ENCODE results near the gene RIPK1. TPM values are rescaled to one million over a fixed set of nuclear protein-coding genes. Genes with fewer than 3 reads are reported as not detected.
"Not testable (repeated sequence)": the region's sequence is repeated elsewhere in the genome, so short reads cannot be mapped to it uniquely, and the experiment has no call there.

RIPK1 gene
- total RNA-seq, 1 donor from 2014 or later, result 4.9 TPM

DNA sequence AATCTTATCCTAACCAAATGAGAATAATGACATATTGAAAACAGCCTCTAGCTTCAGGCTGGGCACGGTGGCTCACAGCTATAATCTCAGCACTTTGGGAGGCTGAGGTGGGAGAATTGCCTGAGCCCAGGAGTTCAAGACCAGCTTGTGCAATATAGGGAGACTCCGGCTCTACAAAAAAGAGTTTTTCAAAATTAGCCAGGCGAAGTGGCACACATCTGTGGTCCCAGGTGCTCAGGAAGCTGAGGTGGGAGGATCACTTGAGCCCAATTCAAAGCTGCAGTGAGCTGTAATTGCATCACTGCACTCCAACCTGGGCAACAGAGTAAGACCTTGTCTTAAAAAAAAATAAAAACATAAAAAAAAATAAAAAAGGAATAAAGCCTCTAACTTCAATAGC, 84.4 kb downstream of the RIPK1 start:
- peaks cover 3% of the 10 kb centered on the region for H3K4me1 ChIP-seq
- peaks cover 6% of the 10 kb centered on the region for H3K36me3 ChIP-seq
- H3K9me3 ChIP-seq (ENCODE audit: low read depth), result no peaks in the 10 kb centered on the region
- H3K9ac ChIP-seq, result no peak overlapping the region
- no peak overlapping the region for H3K4me3 Mint-ChIP-seq
- no peak overlapping the region for H3K4me3 ChIP-seq
- no peaks in the 10 kb centered on the region for H3K27me3 ChIP-seq
- no peak overlapping the region for H3K27ac ChIP-seq
- H3F3A ChIP-seq (ENCODE audit: low read depth), result peaks cover 20% of the 10 kb centered on the region
- no peaks in the 10 kb centered on the region for H3K9me3 Mint-ChIP-seq
- peaks cover 46% of the 10 kb centered on the region for H3K36me3 Mint-ChIP-seq
- H3K4me2 ChIP-seq, result no peak overlapping the region
- H2AFZ ChIP-seq (replicated peaks), result no peak overlapping the region
- H3K27me3 Mint-ChIP-seq (ENCODE audit: insufficient read depth, low read depth), result peaks cover 5% of the 10 kb centered on the region
- H3K79me2 ChIP-seq (ENCODE audit: low read depth), result peaks cover 5% of the 10 kb centered on the region
- H3K4me1 Mint-ChIP-seq, result peaks cover 33% of the 10 kb centered on the region
- no peak overlapping the region for H3K27ac Mint-ChIP-seq
- H4K20me1 ChIP-seq (ENCODE audit: low read depth), result peaks cover 5% of the 10 kb centered on the region
- no peak for DNase-seq (ENCODE audit: low spot score)
- TF ChIP-seq EZH2 (IDR thresholded peaks at IDR 0.05), result no peak
- TF ChIP-seq EZH2phosphoT487 (IDR thresholded peaks at IDR 0.05), result no peak
- TF ChIP-seq, protein P1, sequence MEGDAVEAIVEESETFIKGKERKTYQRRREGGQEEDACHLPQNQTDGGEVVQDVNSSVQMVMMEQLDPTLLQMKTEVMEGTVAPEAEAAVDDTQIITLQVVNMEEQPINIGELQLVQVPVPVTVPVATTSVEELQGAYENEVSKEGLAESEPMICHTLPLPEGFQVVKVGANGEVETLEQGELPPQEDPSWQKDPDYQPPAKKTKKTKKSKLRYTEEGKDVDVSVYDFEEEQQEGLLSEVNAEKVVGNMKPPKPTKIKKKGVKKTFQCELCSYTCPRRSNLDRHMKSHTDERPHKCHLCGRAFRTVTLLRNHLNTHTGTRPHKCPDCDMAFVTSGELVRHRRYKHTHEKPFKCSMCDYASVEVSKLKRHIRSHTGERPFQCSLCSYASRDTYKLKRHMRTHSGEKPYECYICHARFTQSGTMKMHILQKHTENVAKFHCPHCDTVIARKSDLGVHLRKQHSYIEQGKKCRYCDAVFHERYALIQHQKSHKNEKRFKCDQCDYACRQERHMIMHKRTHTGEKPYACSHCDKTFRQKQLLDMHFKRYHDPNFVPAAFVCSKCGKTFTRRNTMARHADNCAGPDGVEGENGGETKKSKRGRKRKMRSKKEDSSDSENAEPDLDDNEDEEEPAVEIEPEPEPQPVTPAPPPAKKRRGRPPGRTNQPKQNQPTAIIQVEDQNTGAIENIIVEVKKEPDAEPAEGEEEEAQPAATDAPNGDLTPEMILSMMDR (IDR thresholded peaks at IDR 0.05), result no peak

DNA sequence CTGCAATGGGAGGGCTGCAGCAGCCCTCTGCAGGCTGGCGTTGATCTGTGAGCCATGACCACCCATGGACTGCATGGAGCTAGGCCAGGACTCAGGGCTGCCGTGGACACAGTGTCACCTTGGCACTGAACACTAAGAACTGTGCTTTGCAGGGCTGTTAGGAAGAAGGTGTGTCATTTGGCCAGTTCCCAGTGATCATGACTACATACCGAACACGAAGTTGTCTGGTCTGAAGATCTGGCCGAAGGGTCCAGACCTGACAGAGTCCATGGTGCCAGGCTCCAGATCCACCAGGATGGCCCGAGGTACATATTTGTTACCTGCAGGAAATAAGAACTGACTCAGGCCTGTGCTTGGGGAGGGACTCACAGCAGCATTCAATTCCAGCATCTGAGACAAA, 87.1 kb downstream of the RIPK1 start:
- not testable (repeated sequence) for H3K9me3 Mint-ChIP-seq; H3K27me3 ChIP-seq; H3K4me3 ChIP-seq; H3K27me3 Mint-ChIP-seq (ENCODE audit: insufficient read depth, low read depth); H3K9ac ChIP-seq; H3K79me2 ChIP-seq (ENCODE audit: low read depth); H3K9me3 ChIP-seq (ENCODE audit: low read depth); H2AFZ ChIP-seq (replicated peaks); H3K36me3 ChIP-seq; H3K4me2 ChIP-seq; H3K27ac Mint-ChIP-seq; H3K27ac ChIP-seq; DNase-seq (ENCODE audit: low spot score)
- Mint-ChIP-seq H3K4me3 (peak overlapping the region; percentile 98), H3K4me1 (peaks cover 46% of the 10 kb centered on the region), H3K36me3 (peaks cover 35% of the 10 kb centered on the region)
- H4K20me1 ChIP-seq (ENCODE audit: low read depth), result peaks cover 12% of the 10 kb centered on the region
- H3F3A ChIP-seq (ENCODE audit: low read depth), result peaks cover 45% of the 10 kb centered on the region
- peaks cover 26% of the 10 kb centered on the region for H3K4me1 ChIP-seq

DNA sequence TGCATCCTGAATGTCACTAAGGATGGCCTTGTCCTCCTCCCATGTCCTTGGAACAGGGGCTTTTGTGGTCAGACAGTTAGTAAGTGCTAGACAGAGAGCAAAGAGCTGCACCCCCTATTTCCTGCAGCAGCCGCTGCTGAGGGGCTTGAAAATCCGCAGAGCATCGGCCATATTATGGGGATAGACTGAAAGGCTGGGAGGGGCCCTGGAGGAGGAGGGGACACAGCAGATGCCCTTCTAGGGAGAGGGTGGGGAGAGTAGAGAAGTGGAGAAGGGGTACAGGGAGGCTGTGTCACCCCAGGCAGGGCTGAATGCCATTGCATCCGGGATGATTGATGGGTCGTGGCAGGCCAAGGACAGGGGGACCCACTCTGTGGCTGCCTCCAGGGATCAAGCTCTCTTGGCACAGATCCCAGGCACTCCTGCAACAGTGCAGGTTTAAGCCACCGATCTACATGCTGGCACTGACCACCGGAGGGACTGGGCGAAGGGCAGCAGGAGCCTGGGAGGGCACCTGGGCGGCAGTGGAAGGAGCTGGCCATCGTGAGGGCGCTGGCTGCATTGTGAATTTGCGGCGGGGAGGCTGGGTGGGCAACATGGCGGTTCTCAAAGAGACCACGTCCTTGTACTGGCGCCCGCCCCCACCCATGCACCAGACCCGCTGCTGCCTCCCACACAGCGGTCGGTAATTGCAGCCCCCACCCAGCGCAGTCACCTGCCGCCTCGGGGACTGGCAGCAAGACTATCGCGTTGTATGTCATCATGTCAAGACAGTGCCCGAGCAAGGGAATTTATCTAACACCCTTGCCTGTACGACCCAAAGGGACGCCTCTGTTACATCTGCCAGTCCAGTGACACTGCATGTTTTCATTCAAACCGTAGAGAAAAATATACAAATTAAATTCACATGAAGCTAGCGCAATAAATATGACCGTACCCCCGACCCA, 88.2 kb downstream of the RIPK1 start:
- not testable (repeated sequence) for H3K36me3 ChIP-seq; H3K9me3 Mint-ChIP-seq; H3K27ac ChIP-seq; H3K27me3 Mint-ChIP-seq (ENCODE audit: insufficient read depth, low read depth); H3K9me3 ChIP-seq (ENCODE audit: low read depth); H3K9ac ChIP-seq; H3K27me3 ChIP-seq; H3K79me2 ChIP-seq (ENCODE audit: low read depth)
- peak; percentile 39 for DNase-seq (ENCODE audit: low spot score)
- Histone ChIP-seq H4K20me1 (ENCODE audit: low read depth) (peaks cover 12% of the 10 kb centered on the region), H3K4me2 (peak overlapping the region; percentile 100), H3K4me1 (peaks cover 37% of the 10 kb centered on the region), H3K4me3 (peak overlapping the region; percentile 91), H3F3A (ENCODE audit: low read depth) (peaks cover 51% of the 10 kb centered on the region), H2AFZ (replicated peaks) (peak overlapping the region; percentile 93)
- Mint-ChIP-seq H3K27ac (peak overlapping the region; percentile 96), H3K36me3 (peaks cover 27% of the 10 kb centered on the region), H3K4me3 (peak overlapping the region; percentile 98), H3K4me1 (peaks cover 50% of the 10 kb centered on the region)

DNA sequence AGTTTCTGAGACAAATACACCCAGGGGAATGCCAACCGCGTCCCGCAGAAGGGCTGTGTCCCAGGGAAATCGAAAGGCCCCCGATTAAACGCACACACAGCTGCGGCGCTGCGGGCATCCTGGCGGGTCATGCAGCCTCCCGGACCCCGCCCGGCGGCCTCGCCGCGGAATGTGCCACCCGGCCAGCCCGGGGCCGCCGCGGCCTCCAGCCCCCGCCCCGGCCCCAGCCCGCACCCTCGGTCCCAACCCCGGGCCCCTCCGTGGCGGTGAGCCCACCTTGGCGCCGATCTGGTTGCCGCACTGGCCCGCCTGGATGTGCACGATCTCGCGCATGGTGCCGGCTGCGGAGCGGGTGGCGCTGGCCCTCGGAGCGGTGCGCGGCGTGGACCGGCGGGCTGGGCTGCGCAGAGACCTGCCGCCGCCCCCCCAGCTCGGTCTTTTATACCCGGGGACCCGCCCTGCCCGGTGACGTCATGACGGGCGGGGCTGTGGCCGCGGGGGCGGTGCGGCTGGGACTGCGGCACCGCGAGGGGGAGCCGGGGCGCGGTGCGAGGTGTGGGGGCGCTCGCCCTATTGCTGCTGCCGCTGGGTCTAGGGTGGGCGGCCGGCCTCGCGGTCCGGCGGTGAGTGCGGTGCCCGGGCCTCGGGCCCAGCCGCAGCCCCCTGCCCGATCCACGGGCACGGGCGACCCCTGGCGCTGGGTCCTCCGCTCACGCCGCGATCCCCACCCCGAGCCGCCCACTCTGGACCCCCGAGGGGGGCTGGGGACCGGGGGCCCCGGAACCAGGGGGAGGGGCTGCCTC, 89.0 kb downstream of the RIPK1 start, which contains the start of gene TUBB2A:
Gene TUBB2A, minus strand, starts transcription at position 414 of the 803 bp plus-strand sequence. Its CDS starts 81 bp downstream, at position 333.
- peaks cover 54% of the 10 kb centered on the region for H3K4me1 Mint-ChIP-seq
- Histone ChIP-seq H3K36me3 (peaks cover 6% of the 10 kb centered on the region), H3K4me3 (peak within 1 kb of the TSS; percentile 91), H3K4me2 (peak within 1 kb of the TSS; percentile 100), H3K9ac (no peak within 1 kb of the TSS), H3K27me3 (no peaks in the 10 kb centered on the region), H3K9me3 (ENCODE audit: low read depth) (no peaks in the 10 kb centered on the region), H2AFZ (replicated peaks) (peak within 1 kb of the TSS; percentile 93), H3F3A (ENCODE audit: low read depth) (peaks cover 56% of the 10 kb centered on the region), H4K20me1 (ENCODE audit: low read depth) (peaks cover 12% of the 10 kb centered on the region), H3K4me1 (peaks cover 45% of the 10 kb centered on the region), H3K27ac (no peak within 1 kb of the TSS), H3K79me2 (ENCODE audit: low read depth) (peaks cover 5% of the 10 kb centered on the region)
- TF ChIP-seq, protein P1 (IDR thresholded peaks at IDR 0.05), result peak; percentile 48
- TF ChIP-seq EZH2phosphoT487 (IDR thresholded peaks at IDR 0.05), result no peak
- no peak for TF ChIP-seq EZH2 (IDR thresholded peaks at IDR 0.05)
- peak within 1 kb of the TSS; percentile 98 for H3K4me3 Mint-ChIP-seq
- peaks cover 11% of the 10 kb centered on the region for H3K27me3 Mint-ChIP-seq (ENCODE audit: insufficient read depth, low read depth)
- peaks cover 23% of the 10 kb centered on the region for H3K36me3 Mint-ChIP-seq
- H3K9me3 Mint-ChIP-seq, result no peaks in the 10 kb centered on the region
- DNase-seq (ENCODE audit: low spot score), result peak; percentile 91
- peak within 1 kb of the TSS; percentile 96 for H3K27ac Mint-ChIP-seq
